Osteoblast (primary cell): ENCODE data around the gene CCNL2. TPM values are rescaled to one million over a fixed set of nuclear protein-coding genes. Genes with fewer than 3 reads are reported as not detected.
A peak's percentile ranks its signal among the peaks of the same experiment; 100 is the strongest.

Source experiments
- DNase-seq: peaks from one replicate; pipeline ENCODE4 v3.0.0; 2011; ENCODE audit warnings: low spot score, mixed read lengths; ENCODE audit not compliant: insufficient read length; ENCODE audit errors: missing footprints
- H2AFZ ChIP-seq: 2 replicates; pipeline ENCODE4 v1.6.0; 2011; ENCODE audit warnings: mild to moderate bottlenecking, low read length
- H3K27ac ChIP-seq: 2 replicates; pipeline ENCODE4 v1.5.1; 2011; ENCODE audit warnings: mild to moderate bottlenecking, low read depth, low read length, moderate library complexity
- H3K27me3 ChIP-seq: 2 replicates; pipeline ENCODE4 v1.6.0; 2012; ENCODE audit warnings: mild to moderate bottlenecking, control low read depth, inconsistent platforms, low read length, moderate library complexity; ENCODE audit not compliant: insufficient read depth
- H3K36me3 ChIP-seq: 2 replicates; pipeline ENCODE4 v1.5.1; 2011; ENCODE audit warnings: mild to moderate bottlenecking, low read length, control low read depth, moderate library complexity; ENCODE audit not compliant: insufficient read depth
- H3K4me1 ChIP-seq: 2 replicates; pipeline ENCODE4 v1.5.1; 2011; ENCODE audit warnings: mild to moderate bottlenecking, low read length, control low read depth, moderate library complexity; ENCODE audit not compliant: insufficient read depth
- H3K4me2 ChIP-seq: 2 replicates; pipeline ENCODE4 v1.6.0; 2011; ENCODE audit warnings: mild to moderate bottlenecking, low read length; ENCODE audit not compliant: insufficient read depth
- H3K4me3 ChIP-seq: fragments of 200-600 bp; sonication (generic); 3 replicates; pipeline ENCODE4 v1.5.1; 2012; ENCODE audit warnings: mild to moderate bottlenecking, low read length, inconsistent platforms; ENCODE audit not compliant: insufficient read depth
- H3K79me2 ChIP-seq: 2 replicates; pipeline ENCODE4 v1.6.0; 2012; ENCODE audit warnings: mild to moderate bottlenecking, low read length, control low read depth, inconsistent platforms; ENCODE audit not compliant: insufficient read depth
- H3K9me3 ChIP-seq: 2 replicates; pipeline ENCODE4 v1.5.1; 2011; ENCODE audit warnings: low read depth, low read length, control low read depth
- H4K20me1 ChIP-seq: 2 replicates; pipeline ENCODE4 v1.6.0; 2012; ENCODE audit warnings: mild to moderate bottlenecking, low read length, control low read depth; ENCODE audit not compliant: insufficient read depth
- total RNA-seq: library from RNA; depleted of rRNA; stranded (reverse); fragments of >200 nt; gene quantifications from 2 replicates; pipeline ENCODE4 v1.2.3, GENCODE V29; 2012
- TF ChIP-seq, protein P1 (sequence below): IDR thresholded peaks from 2 replicates; pipeline ENCODE4 v1.5.1; 2011; ENCODE audit warnings: mild to moderate bottlenecking, low read depth, low read length, moderate library complexity; ENCODE audit errors: extremely low read depth

CCNL2 gene
- total RNA-seq, 1 donor: 138 TPM

DNA sequence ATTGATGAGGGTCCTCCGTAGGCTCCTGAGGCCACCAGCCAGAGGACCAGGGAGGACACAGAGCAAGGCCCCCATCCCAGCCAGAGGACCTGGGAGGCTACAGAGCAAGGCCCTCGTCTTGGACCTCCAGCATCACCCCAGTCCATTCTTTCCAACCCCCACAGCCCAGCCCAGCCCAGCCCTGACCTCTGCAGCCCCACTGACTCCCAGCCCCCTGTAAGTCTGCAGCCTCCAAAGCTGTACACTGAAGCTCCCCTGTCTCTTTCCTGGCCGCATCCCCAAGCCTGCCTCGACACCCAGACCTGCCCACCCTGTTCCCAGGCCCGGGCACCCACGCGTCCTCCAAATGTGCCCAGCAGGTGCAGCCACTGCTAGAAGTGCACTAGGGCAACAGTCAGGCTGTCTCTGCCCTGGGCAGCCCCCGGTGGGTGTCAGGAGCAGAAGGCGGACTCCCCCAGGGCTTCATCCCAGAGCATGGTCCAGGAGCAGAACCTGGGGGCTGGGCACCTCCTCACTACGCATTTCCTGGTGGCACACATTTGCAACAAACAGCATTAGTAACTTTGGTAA, 52.0 kb downstream of the CCNL2 start:
- peak; percentile 86 for DNase-seq
- Histone ChIP-seq H3K4me3 (peak overlapping the region; percentile 82), H4K20me1 (peaks cover 57% of the 10 kb centered on the region), H2AFZ (no peak overlapping the region), H3K4me2 (peak overlapping the region; percentile 92), H3K79me2 (peaks cover 68% of the 10 kb centered on the region), H3K27me3 (no peaks in the 10 kb centered on the region), H3K4me1 (peaks cover 35% of the 10 kb centered on the region), H3K27ac (peak overlapping the region; percentile 37), H3K36me3 (peaks cover 3% of the 10 kb centered on the region), H3K9me3 (no peaks in the 10 kb centered on the region)
- TF ChIP-seq, protein P1, sequence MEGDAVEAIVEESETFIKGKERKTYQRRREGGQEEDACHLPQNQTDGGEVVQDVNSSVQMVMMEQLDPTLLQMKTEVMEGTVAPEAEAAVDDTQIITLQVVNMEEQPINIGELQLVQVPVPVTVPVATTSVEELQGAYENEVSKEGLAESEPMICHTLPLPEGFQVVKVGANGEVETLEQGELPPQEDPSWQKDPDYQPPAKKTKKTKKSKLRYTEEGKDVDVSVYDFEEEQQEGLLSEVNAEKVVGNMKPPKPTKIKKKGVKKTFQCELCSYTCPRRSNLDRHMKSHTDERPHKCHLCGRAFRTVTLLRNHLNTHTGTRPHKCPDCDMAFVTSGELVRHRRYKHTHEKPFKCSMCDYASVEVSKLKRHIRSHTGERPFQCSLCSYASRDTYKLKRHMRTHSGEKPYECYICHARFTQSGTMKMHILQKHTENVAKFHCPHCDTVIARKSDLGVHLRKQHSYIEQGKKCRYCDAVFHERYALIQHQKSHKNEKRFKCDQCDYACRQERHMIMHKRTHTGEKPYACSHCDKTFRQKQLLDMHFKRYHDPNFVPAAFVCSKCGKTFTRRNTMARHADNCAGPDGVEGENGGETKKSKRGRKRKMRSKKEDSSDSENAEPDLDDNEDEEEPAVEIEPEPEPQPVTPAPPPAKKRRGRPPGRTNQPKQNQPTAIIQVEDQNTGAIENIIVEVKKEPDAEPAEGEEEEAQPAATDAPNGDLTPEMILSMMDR: no peak

DNA sequence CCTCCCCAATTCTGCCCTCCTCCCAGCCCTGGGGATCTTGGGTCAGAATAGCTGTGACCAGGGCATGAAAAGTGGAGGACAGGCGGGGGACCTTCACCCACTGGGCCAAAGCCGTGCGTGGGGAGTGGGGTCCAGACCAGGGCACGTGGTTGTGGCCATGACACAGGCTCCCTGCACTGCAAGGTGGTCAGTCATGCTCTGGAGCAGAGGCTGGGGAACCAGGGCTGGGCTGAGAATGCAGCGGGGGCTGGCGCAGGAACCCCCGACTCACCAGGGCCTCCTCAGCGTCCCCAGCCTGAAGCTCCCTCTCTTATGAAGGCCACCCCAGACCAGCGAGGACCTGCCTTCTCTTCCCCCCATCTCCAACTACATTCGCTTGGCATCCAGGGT, 52.6 kb downstream of the CCNL2 start:
- peak; percentile 89 for DNase-seq
- no peaks in the 10 kb centered on the region for H3K27me3 ChIP-seq
- peaks cover 35% of the 10 kb centered on the region for H3K4me1 ChIP-seq
- peak overlapping the region; percentile 56 for H3K27ac ChIP-seq
- TF ChIP-seq, protein P1: no peak
- H4K20me1 ChIP-seq: peaks cover 57% of the 10 kb centered on the region
- H3K36me3 ChIP-seq: peaks cover 5% of the 10 kb centered on the region
- H3K79me2 ChIP-seq: peaks cover 74% of the 10 kb centered on the region
- H2AFZ ChIP-seq: no peak overlapping the region
- peak overlapping the region; percentile 43 for H3K4me3 ChIP-seq
- peak overlapping the region; percentile 92 for H3K4me2 ChIP-seq
- no peaks in the 10 kb centered on the region for H3K9me3 ChIP-seq

DNA sequence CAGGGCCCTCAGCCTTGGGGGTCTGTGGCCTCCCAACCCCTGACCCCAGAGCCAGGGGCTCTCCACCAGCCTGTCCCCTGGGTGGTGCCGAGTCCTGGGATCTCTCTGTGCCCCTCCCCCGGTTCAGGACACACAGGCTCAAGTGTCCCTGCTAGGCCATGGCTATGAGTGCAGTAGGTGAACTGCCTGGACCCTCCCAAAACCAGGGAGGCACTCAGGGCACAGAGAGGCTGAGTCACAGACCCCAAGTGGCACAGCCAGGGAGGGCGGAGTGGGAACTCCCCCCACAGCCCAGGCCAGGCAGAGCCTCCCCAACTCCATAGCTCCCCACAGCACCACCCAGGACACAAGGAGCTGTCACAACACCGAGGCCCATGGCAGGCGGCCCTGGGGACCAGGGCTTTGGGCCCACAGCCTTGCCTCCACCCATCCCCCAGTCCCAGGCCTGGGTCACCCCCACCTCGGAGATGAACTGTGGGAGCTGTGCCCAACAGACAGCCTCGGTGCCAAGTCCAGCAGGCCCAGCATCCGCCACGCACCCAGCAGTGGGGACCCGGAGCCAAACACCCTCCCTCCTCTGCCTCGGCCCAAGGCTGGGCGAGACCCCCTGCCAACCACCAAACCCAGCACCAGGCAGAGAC, 53.2 kb downstream of the CCNL2 start:
- peaks cover 35% of the 10 kb centered on the region for H3K4me1 ChIP-seq
- H3K27me3 ChIP-seq: no peaks in the 10 kb centered on the region
- H4K20me1 ChIP-seq: peaks cover 61% of the 10 kb centered on the region
- H3K4me2 ChIP-seq: peak overlapping the region; percentile 92
- peaks cover 11% of the 10 kb centered on the region for H3K36me3 ChIP-seq
- peaks cover 79% of the 10 kb centered on the region for H3K79me2 ChIP-seq
- TF ChIP-seq, protein P1: no peak
- peak overlapping the region; percentile 56 for H3K27ac ChIP-seq
- peak; percentile 95 for DNase-seq
- H3K4me3 ChIP-seq: peak overlapping the region; percentile 43
- no peak overlapping the region for H2AFZ ChIP-seq
- H3K9me3 ChIP-seq: no peaks in the 10 kb centered on the region

DNA sequence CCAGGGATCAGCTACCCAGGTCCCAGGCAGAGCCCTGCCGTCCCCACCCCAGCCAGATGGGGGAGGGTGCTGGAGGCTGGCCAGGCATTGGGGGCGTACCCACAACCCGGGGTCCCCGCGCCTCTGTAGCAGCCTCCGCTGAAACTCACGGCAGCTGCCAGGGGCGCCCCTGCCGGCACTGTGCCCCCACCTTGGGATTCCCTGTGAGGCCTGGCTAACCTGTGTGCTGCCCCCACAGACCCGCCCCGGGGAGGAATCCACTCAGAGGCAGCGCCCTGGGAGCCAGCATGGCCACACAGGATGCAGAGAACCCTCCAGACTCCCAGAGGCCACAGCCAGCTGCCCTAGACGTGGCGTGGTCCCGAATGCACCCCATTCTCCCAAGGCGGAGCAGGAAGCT, 53.8 kb downstream of the CCNL2 start:
- H2AFZ ChIP-seq: no peak overlapping the region
- H3K4me2 ChIP-seq: peak overlapping the region; percentile 92
- H3K27ac ChIP-seq: peak overlapping the region; percentile 56
- TF ChIP-seq, protein P1: no peak
- H3K27me3 ChIP-seq: no peaks in the 10 kb centered on the region
- peaks cover 17% of the 10 kb centered on the region for H3K36me3 ChIP-seq
- peaks cover 67% of the 10 kb centered on the region for H4K20me1 ChIP-seq
- H3K4me3 ChIP-seq: peak overlapping the region; percentile 43
- H3K9me3 ChIP-seq: no peaks in the 10 kb centered on the region
- H3K4me1 ChIP-seq: peaks cover 35% of the 10 kb centered on the region
- peaks cover 85% of the 10 kb centered on the region for H3K79me2 ChIP-seq
- DNase-seq: peak; percentile 95
